ENCODE results near the gene NCOA6.

Gene NCOA6

GRCh38 chr20:34704177-34705007, 121.1 kb downstream of the NCOA6 start, which contains the start of gene TP53INP2:
TSS of gene TP53INP2 (plus strand) at chr20:34704344. CDS start at chr20:34708740, 4,396 bp downstream.
- DNase-seq (ENCODE audit: low spot score), result peak; percentile 94

- no peak for DNase-seq (ENCODE audit: low spot score)
Observed at GRCh38 chr20:34703424-34704176, 121.9 kb downstream of the NCOA6 start.

- no peak for DNase-seq (ENCODE audit: low spot score)
Observed at GRCh38 chr20:34703061-34703423, 122.4 kb downstream of the NCOA6 start.

- no peak for DNase-seq (ENCODE audit: low spot score)
Observed at GRCh38 chr20:34701405-34702085, 123.9 kb downstream of the NCOA6 start.

GRCh38 chr20:34693414-34693813, 132.0 kb downstream of the NCOA6 start:
- no peak for DNase-seq (ENCODE audit: low spot score)

- DNase-seq (ENCODE audit: low spot score), result no peak
Observed at GRCh38 chr20:34691838-34692237, 133.6 kb downstream of the NCOA6 start.

GRCh38 chr20:34689486-34689885, 136.0 kb downstream of the NCOA6 start:
- no peak for DNase-seq (ENCODE audit: low spot score)

- no peak for DNase-seq (ENCODE audit: low spot score)
Observed at GRCh38 chr20:34683667-34684066, 141.8 kb downstream of the NCOA6 start.

GRCh38 chr20:34680586-34681175, 144.8 kb downstream of the NCOA6 start:
- DNase-seq (ENCODE audit: low spot score), result no peak

GRCh38 chr20:34676642-34677373, 148.6 kb downstream of the NCOA6 start, which contains the start of gene PIGU:
TSS of gene PIGU (minus strand) at chr20:34677092. CDS start at chr20:34677085, 7 bp downstream.
- peak; percentile 92 for DNase-seq (ENCODE audit: low spot score)

GRCh38 chr20:34675993-34676641, 149.3 kb downstream of the NCOA6 start:
- no peak for DNase-seq (ENCODE audit: low spot score)

GRCh38 chr20:34675561-34675960, 149.9 kb downstream of the NCOA6 start:
- no peak for DNase-seq (ENCODE audit: low spot score)

GRCh38 chr20:34673412-34673811, 152.0 kb downstream of the NCOA6 start:
- DNase-seq (ENCODE audit: low spot score), result no peak

- no peak for DNase-seq (ENCODE audit: low spot score)
Observed at GRCh38 chr20:34669094-34669493, 156.4 kb downstream of the NCOA6 start.

All from HuH-7.5 (cell line).